SW 1271 (cell line): ENCODE measurements around the gene TMPRSS6.

Source experiments
- DNase-seq, 2 experiments: peaks; one replicate each; lab custom pipeline; 2025; lab: John Stamatoyannopoulos, UW

TMPRSS6 gene

DNA sequence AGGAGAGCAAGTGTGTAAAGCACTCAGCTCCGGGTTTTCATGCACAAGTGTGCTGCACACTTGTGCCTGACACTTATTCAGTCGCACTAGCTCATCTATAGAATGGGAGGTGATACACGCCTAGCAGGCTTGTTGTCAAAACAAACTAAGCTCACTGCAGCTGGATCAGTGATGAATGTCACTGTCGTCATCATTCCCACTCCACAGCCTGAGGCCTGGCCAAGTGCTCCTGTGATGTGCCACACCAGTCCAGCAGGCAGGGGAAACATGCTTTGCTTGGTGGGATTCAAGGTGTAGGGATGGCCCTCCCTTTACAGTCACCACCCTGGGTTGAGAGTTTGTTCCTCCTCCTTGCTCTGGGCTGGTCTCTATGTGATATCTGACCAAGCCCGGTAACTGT, 83.2 kb downstream of the TMPRSS6 start:
- no peak for DNase-seq

DNA sequence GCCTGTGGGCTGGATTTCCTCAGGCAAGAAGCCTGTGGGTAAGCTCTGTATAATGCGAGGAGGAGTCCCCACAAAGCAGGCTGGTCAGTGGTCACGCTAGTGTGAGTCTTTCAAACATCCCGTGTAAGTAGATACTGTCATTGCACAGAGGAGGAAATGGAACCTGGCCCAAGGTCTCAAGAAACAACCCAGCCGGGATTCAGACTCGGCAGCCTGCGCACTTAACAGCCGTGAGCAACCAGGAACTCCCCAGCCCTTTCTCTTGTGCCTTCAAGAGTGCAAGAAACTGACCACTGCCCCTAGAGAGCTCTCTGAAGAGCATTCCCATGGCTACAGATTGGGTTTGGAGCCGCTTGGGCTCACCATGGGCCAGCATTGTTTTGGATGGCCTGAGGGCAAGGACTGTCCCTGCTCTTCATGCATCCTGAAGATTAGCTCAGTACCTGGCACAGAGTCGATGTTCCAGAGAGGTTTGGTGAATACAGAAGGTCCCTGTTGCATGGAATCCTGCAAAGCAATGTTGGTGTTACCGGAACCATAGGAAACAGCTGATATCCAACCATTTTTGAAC, 83.9 kb downstream of the TMPRSS6 start:
- DNase-seq = no peak

GRCh38 chr22:37024339-37025157, 85.0 kb downstream of the TMPRSS6 start:
- DNase-seq = no peak

GRCh38 chr22:37023743-37024338, 85.7 kb downstream of the TMPRSS6 start:
- no peak for DNase-seq

DNA sequence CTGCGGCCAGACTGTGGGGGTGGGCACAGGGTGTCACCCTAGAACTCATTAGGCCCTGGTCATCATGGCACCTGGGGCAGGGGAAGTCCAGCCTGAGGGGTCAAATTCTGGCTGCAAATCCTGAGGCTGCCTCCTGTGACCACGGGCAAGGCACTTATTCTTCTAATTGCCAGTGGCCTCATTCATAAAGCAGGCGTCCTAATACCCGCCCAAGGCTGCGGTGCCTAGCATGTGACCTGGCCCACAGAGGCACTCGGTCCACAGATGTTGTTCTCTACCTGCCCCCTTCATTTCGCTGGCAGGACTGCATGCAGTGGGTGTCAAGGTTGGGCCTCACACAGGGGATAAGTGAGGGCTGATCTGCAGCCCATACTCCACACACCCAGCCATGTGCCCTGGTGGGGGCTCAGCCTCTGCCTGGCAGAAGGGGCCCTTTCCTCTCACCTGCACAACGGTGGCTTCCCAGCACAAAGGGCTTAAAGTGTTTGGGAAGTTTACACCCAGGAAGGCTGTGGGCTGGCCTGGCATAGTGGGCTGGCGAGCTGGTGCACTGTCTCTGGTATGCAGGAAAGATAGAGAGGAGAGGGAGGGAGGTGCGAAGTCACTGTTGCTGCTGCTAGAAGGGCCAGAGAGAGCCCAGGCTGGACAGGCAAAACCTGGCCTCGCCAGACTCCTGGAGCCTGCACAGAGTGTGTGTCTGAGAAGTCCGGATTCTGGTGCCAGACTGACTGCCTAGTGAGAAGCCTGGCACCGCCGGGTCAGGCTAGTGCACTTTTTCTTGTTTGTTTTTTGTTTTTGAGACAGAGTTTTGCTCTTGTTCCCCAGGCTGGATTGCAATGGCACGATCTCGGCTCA, 86.8 kb downstream of the TMPRSS6 start:
- DNase-seq = no peak

DNA sequence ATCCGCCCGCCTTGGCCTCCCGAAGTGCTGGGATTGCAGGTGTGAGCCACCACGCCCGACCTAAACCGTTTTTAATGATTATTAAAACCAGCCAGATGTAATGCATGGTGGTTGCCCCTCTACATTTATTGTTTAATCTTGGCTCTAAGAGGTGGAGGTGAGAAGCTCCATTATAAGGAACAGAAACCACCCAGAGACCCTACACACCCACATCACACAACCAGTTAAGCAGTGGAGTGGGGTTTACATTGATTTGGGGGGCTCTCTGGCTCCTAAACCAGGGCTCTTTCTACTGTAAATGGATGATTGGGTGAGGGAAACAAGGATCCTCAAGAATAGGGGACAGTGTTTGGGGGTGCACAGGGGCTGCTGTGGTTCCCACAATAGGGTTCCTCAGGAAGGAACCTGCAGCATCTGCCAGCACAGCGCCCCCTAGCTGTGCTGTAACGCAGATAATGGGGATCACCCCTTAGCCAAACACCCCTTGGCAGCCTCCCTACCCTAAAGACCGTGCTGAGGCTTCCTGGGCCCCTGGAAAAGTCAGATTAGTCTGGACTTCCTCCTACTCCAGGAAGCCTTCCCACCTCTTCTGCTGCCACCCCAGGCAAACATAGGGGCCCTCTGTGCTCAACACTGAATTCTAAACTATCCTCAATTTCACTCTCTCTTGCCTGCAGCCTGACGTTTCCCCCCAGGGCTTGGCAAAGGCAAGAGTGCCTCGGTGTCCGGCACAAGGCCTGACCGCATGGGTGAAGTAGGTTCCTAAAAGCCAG, 87.6 kb downstream of the TMPRSS6 start:
- DNase-seq = no peak

GRCh38 chr22:37021041-37021440, 88.5 kb downstream of the TMPRSS6 start:
- DNase-seq = no peak

- peak in 1 of 2 experiments; percentile 37 for DNase-seq
Measured at GRCh38 chr22:37020192-37020479, 89.4 kb downstream of the TMPRSS6 start.

DNA sequence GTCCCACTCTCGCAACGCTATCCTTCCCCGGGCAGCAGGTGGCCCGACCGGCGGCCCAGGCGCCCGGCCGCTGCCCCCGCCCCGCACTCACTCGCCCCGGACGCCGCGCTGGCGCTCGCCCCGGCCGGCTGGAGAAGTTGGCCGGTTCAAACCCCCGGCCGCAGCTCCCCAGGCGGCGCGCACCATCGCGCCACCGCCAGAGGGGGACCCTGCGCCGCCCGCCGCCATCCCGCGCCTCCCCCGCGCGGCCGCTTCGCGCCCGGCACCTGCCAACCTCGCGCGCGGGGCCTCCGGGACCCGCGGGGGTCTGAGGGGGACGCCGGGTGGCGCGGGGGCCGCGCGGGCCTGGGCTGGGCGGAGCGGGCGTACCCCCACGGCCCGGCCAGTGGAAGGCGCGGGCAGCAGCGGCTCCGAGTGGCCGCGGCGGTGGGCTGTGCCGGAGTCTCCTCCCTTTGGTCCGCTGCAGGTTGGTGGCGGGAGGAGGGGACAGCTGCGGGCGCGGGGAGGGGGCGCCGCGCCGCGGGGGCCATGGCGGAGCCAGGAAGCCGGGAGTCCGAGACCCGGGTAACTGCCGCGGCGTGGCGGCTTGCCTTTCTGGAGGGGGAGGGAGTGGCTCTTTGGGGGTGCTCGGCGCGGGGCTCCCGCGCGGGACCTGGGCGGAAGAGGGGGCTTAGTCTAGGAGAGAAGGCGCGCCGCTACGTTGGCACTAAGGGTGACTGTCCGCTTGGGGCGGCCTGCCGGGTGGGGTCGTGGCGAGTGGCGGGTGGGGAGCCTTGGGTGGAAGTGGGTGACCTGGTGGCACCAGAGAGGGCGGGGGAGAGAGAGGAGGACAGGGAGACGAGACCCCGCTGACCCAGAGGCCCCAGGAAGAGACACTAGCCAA, 90.0 kb downstream of the TMPRSS6 start, which contains the start of the genes MPST and TST:
MPST (plus strand) TSS at position 434 of the 883 bp plus-strand sequence; CDS start at position 529, 95 bp downstream.
TST (minus strand) TSS at position 139 of the 883 bp plus-strand sequence. CDS start 715 bp downstream, outside the sequence.
- peak in 1 of 2 experiments; percentile 31 for DNase-seq

- peak in 1 of 2 experiments; percentile 13 for DNase-seq
Measured at GRCh38 chr22:37018815-37019308, 90.7 kb downstream of the TMPRSS6 start.

DNA sequence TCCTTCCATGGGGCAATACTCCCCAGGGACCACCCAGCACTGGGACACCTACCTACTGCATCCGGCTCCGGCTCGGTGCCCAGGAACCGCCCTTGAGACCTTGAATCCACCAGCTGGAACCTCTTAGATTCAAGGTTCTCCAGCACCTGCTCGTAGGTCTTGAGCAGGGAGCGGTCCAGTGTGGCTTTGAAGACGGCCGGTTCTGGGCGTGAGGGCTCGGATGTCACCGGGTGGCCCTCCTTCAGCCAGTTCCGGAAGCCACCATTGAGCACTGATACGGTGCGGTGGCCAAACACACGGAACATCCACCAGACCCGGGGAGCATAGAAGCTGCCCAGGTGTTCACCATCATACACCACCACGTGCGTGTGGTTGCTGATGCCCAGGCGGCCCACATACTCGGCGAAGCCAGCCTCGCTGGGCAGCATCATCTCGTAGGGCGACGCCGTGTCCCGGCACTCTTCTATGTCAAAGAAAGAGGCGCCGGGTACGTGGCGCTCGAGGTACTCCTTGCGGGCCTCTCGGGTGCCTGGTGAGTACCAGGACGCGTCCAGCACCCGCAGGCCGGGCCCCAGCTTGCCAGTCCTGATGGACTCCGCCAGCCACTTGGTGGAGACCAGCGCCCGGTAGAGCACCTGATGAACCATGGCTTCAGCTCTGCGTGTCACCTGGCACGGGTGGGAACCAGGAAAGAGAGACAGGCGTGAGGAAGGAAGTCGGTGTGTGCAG, 91.3 kb downstream of the TMPRSS6 start:
- no peak for DNase-seq

DNA sequence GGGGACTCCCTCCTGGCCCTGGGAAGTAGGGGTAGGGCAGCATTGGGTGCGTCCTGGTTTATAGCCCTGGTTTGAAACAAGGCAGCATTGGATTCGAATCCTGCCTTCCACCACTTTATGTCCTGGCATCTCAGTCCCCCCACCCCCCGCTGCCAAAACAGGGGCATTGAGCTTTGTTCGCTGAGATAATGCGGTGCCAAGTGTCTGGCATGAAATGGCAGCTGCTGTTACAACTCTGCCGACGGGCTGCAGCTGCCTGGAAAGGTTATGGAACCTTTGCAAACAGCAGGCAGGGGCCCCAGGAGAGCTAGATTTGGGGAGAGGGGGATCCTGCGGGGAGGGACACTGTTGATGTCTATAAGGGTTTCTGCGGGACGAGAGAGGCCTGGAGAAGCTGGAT, 92.2 kb downstream of the TMPRSS6 start:
- no peak for DNase-seq

GRCh38 chr22:37016134-37016910, 93.2 kb downstream of the TMPRSS6 start:
- DNase-seq = no peak

DNA sequence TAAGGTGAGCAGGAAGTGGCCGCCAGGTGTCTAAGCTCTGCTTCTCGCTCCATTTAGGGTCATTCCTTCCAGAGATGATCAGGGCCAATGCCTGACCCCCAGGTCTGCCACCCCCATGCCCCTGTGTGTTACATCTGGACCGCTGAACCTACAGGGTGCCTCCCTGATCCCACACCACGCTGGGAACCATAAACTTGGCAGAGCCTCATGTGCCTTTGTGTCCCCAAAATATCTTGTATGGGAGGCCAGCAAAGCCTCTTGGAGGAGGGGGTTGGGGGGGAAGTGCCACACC, 94.0 kb downstream of the TMPRSS6 start:
- DNase-seq = no peak
